Measurements from ENCODE around the gene ACY1. TPM values are rescaled to one million over a fixed set of nuclear protein-coding genes. Genes with fewer than 3 reads are reported as not detected.

The ACY1 gene
- total and polyA plus RNA-seq, 4 experiments from 2014 or later, result 7.7 to 14.9 (median 9.9) TPM

GRCh38 chr3:51960386-51960785 lies 22.9 kb upstream of the ACY1 start:
- intact Hi-C loops (cut with micrococcal nuclease), result no loop called here

GRCh38 chr3:51961011-51961410 lies 22.3 kb upstream of the ACY1 start:
- no peaks in the 10 kb centered on the region for H3K9me3 ChIP-seq (ENCODE audit: control insufficient read depth in 1 of 2, low read length in 2 of 2)
- Mint-ChIP-seq H3K4me3 (no peak overlapping the region), H3K36me3 (peaks cover 6 to 15% of the 10 kb centered on the region in 2 donors), H3K9me3 (no peaks in the 10 kb centered on the region), H3K27ac (no peak overlapping the region), H3K4me1 (peaks cover 7 to 17% (median 9%) of the 10 kb centered on the region in 4 donors), H3K27me3 (peaks cover 0 to 2% of the 10 kb centered on the region in 2 donors)
- H3K27ac ChIP-seq (ENCODE audit: low read depth, low read length), result no peak overlapping the region
- CTCF ChIA-PET (ENCODE audit: partially characterized antibody), result interaction anchor here (1.2 kb wide), 1 partner anchor 13 kb away, joined by 5 read pairs; the partner anchor contains the start of gene ABHD14B
- intact Hi-C loops (cut with micrococcal nuclease), result no loop called here
- H3K36me3 ChIP-seq (ENCODE audit: insufficient read depth, low read length), result no peaks in the 10 kb centered on the region
- no peak overlapping the region for H3K4me3 ChIP-seq (ENCODE audit: low read length in 2 of 2)
- POLR2A ChIA-PET (ENCODE audit: partially characterized antibody), result interaction anchor here (1.2 to 1.3 kb wide), 2 partner anchors 9 to 13 kb away, joined by 3 read pairs; partner anchors contain the start of gene ABHD14B
- no peaks in the 10 kb centered on the region for H3K27me3 ChIP-seq (ENCODE audit: insufficient read depth, low read length)
- H3K4me1 ChIP-seq (ENCODE audit: insufficient read depth, low read length), result peaks cover 14% of the 10 kb centered on the region
- no peak for DNase-seq

More at GRCh38 chr3:51960386-51960785, 22.9 kb upstream of the ACY1 start:
- Histone ChIP-seq H3K27me3 (ENCODE audit: insufficient read depth, low read length) (peaks cover 1% of the 10 kb centered on the region), H3K4me3 (ENCODE audit: low read length in 2 of 2) (no peak overlapping the region), H3K9me3 (ENCODE audit: control insufficient read depth in 1 of 2, low read length in 2 of 2) (no peaks in the 10 kb centered on the region), H3K4me1 (ENCODE audit: insufficient read depth, low read length) (peaks cover 14% of the 10 kb centered on the region), H3K36me3 (ENCODE audit: insufficient read depth, low read length) (no peaks in the 10 kb centered on the region), H3K27ac (ENCODE audit: low read depth, low read length) (no peak overlapping the region)
- ChIA-PET CTCF (ENCODE audit: partially characterized antibody) (no interaction called here), POLR2A (ENCODE audit: partially characterized antibody) (interaction anchor here (1.3 kb wide), 1 partner anchor 13 kb away, joined by 3 read pairs; the partner anchor contains the start of gene ABHD14B)
- peaks cover 0 to 2% of the 10 kb centered on the region in 2 donors for H3K27me3 Mint-ChIP-seq
- H3K36me3 Mint-ChIP-seq, result peaks cover 6 to 15% of the 10 kb centered on the region in 2 donors
- no peak for DNase-seq
- no peaks in the 10 kb centered on the region for H3K9me3 Mint-ChIP-seq
- no peak overlapping the region for H3K4me3 Mint-ChIP-seq
- H3K4me1 Mint-ChIP-seq, result peaks cover 6 to 11% (median 7%) of the 10 kb centered on the region in 4 donors
- H3K27ac Mint-ChIP-seq, result no peak overlapping the region

GRCh38 chr3:51961602-51962569 lies 21.4 kb upstream of the ACY1 start:
- H3K4me1 ChIP-seq (ENCODE audit: insufficient read depth, low read length), result peaks cover 14% of the 10 kb centered on the region
- Mint-ChIP-seq H3K27me3 (peaks cover 0 to 2% of the 10 kb centered on the region in 2 donors), H3K27ac (no peak overlapping the region), H3K4me1 (peaks cover 7 to 19% (median 12%) of the 10 kb centered on the region in 4 donors), H3K9me3 (no peaks in the 10 kb centered on the region), H3K4me3 (no peak overlapping the region), H3K36me3 (peaks cover 6 to 15% of the 10 kb centered on the region in 2 donors)
- POLR2A ChIA-PET (ENCODE audit: partially characterized antibody), result interaction anchor here (0.6 to 1.3 kb wide), 4 partner anchors 9 to 13 kb away, joined by 3 to 7 read pairs (median 3); partner anchors contain the start of genes ABHD14A and ABHD14B
- CTCF ChIA-PET (ENCODE audit: partially characterized antibody), result interaction anchor here (0.9 to 1.2 kb wide), 3 partner anchors 9 to 22 kb away, joined by 4 to 5 read pairs (median 4); partner anchors contain the start of genes ABHD14B and ACY1
- no peak overlapping the region for H3K27ac ChIP-seq (ENCODE audit: low read depth, low read length)
- H3K4me3 ChIP-seq (ENCODE audit: low read length in 2 of 2), result no peak overlapping the region
- H3K27me3 ChIP-seq (ENCODE audit: insufficient read depth, low read length), result no peaks in the 10 kb centered on the region
- no peak for DNase-seq
- no peaks in the 10 kb centered on the region for H3K36me3 ChIP-seq (ENCODE audit: insufficient read depth, low read length)
- intact Hi-C loops (cut with micrococcal nuclease), result no loop called here
- no peaks in the 10 kb centered on the region for H3K9me3 ChIP-seq (ENCODE audit: control insufficient read depth in 1 of 2, low read length in 2 of 2)

- Mint-ChIP-seq H3K36me3 (peaks cover 8 to 15% of the 10 kb centered on the region in 2 donors), H3K9me3 (no peaks in the 10 kb centered on the region), H3K27ac (no peak overlapping the region), H3K4me3 (no peak overlapping the region), H3K4me1 (peaks cover 6 to 19% (median 12%) of the 10 kb centered on the region in 4 donors), H3K27me3 (peaks cover 0 to 2% of the 10 kb centered on the region in 2 donors)
- no peaks in the 10 kb centered on the region for H3K27me3 ChIP-seq (ENCODE audit: insufficient read depth, low read length)
- H3K36me3 ChIP-seq (ENCODE audit: insufficient read depth, low read length), result no peaks in the 10 kb centered on the region
- no peak overlapping the region for H3K27ac ChIP-seq (ENCODE audit: low read depth, low read length)
- H3K4me1 ChIP-seq (ENCODE audit: insufficient read depth, low read length), result peaks cover 16% of the 10 kb centered on the region
- no peak for DNase-seq
- no peak overlapping the region for H3K4me3 ChIP-seq (ENCODE audit: low read length in 2 of 2)
- intact Hi-C loops (cut with micrococcal nuclease), result no loop called here
- no peaks in the 10 kb centered on the region for H3K9me3 ChIP-seq (ENCODE audit: control insufficient read depth in 1 of 2, low read length in 2 of 2)
- ChIA-PET CTCF (ENCODE audit: partially characterized antibody) (interaction anchor here (0.9 to 1.7 kb wide), 3 partner anchors 10 to 20 kb away, joined by 4 to 8 read pairs (median 4); partner anchors contain the start of genes ABHD14B and ACY1), POLR2A (ENCODE audit: partially characterized antibody) (interaction anchor here (1.1 kb wide), 1 partner anchor 10 kb away, joined by 7 read pairs; the partner anchor contains the start of gene ABHD14B)
Measured at GRCh38 chr3:51962854-51963530, 20.3 kb upstream of the ACY1 start.

- intact Hi-C loops (cut with micrococcal nuclease), result no loop called here
- no peak overlapping the region for H3K4me3 ChIP-seq (ENCODE audit: low read length in 2 of 2)
- Mint-ChIP-seq H3K4me3 (no peak overlapping the region), H3K4me1 (peaks cover 9 to 25% (median 17%) of the 10 kb centered on the region in 4 donors), H3K9me3 (no peaks in the 10 kb centered on the region), H3K36me3 (peaks cover 4 to 10% of the 10 kb centered on the region in 2 donors), H3K27me3 (no peaks in the 10 kb centered on the region), H3K27ac (peak overlapping the region in 1 of 7 donors; percentile 35)
- peaks cover 22% of the 10 kb centered on the region for H3K4me1 ChIP-seq (ENCODE audit: insufficient read depth, low read length)
- ChIA-PET CTCF (ENCODE audit: partially characterized antibody) (interaction anchor here (0.5 to 1.7 kb wide), 2 partner anchors 9 to 12 kb away, joined by 3 to 8 read pairs; partner anchors contain the start of gene ABHD14B), POLR2A (ENCODE audit: partially characterized antibody) (interaction anchor here (1.2 to 5.0 kb wide), 2 partner anchors 12 to 31 kb away, joined by 3 to 25 read pairs; partner anchors contain the start of genes ABHD14A, ABHD14B and RPL29)
- no peaks in the 10 kb centered on the region for H3K27me3 ChIP-seq (ENCODE audit: insufficient read depth, low read length)
- DNase-seq, result no peak
- no peaks in the 10 kb centered on the region for H3K36me3 ChIP-seq (ENCODE audit: insufficient read depth, low read length)
- no peak overlapping the region for H3K27ac ChIP-seq (ENCODE audit: low read depth, low read length)
- no peaks in the 10 kb centered on the region for H3K9me3 ChIP-seq (ENCODE audit: control insufficient read depth in 1 of 2, low read length in 2 of 2)
Measured at GRCh38 chr3:51963951-51964451, 19.3 kb upstream of the ACY1 start.

- ChIA-PET POLR2A (ENCODE audit: partially characterized antibody) (interaction anchor here (1.2 to 6.2 kb wide), 3 partner anchors 11 to 31 kb away, joined by 3 to 28 read pairs (median 25); partner anchors contain the start of genes ABHD14A, ABHD14B, ACY1 and RPL29), CTCF (ENCODE audit: partially characterized antibody) (interaction anchor here (1.7 to 2.1 kb wide), 2 partner anchors 9 kb away, joined by 8 to 12 read pairs; partner anchors contain the start of gene ABHD14B)
- Histone ChIP-seq H3K27me3 (ENCODE audit: insufficient read depth, low read length) (no peaks in the 10 kb centered on the region), H3K4me1 (ENCODE audit: insufficient read depth, low read length) (peaks cover 22% of the 10 kb centered on the region), H3K27ac (ENCODE audit: low read depth, low read length) (no peak overlapping the region), H3K36me3 (ENCODE audit: insufficient read depth, low read length) (no peaks in the 10 kb centered on the region), H3K4me3 (ENCODE audit: low read length in 2 of 2) (no peak overlapping the region), H3K9me3 (ENCODE audit: control insufficient read depth in 1 of 2, low read length in 2 of 2) (no peaks in the 10 kb centered on the region)
- Mint-ChIP-seq H3K36me3 (peaks cover 4 to 10% of the 10 kb centered on the region in 2 donors), H3K4me1 (peaks cover 11 to 28% (median 20%) of the 10 kb centered on the region in 4 donors), H3K27ac (peak overlapping the region in 2 of 7 donors; percentile 18 to 51), H3K4me3 (peak overlapping the region in 1 of 8 donors; percentile 13), H3K9me3 (no peaks in the 10 kb centered on the region), H3K27me3 (no peaks in the 10 kb centered on the region)
- no peak for DNase-seq
- intact Hi-C loops (cut with micrococcal nuclease), result no loop called here
Measured at GRCh38 chr3:51964521-51964920, 18.8 kb upstream of the ACY1 start.

Measured in CD4-positive, alpha-beta memory T cell (primary cell).